Adrenal gland (tissue), 12 donors: ENCODE results near the gene ACVR1C. TPM values are rescaled to one million over a fixed set of nuclear protein-coding genes. Genes with fewer than 3 reads are reported as not detected.
A peak's percentile ranks its signal among the peaks of the same experiment; 100 is the strongest.

Source experiments
- DNase-seq, 7 donors: peaks; one replicate each; pipeline ENCODE4 v3.0.0-alpha.2; 2019 to 2020
- H3K27ac ChIP-seq, 5 donors: fragments of 200-600 bp; sonication (generic) in 4 of 5; 1 replicate in 3 of 5; 2 replicates in 2 of 5; pipeline versions ENCODE4 v1.5.1 to v1.8.0; 2016 to 2020; ENCODE audit warnings: mild to moderate bottlenecking in 1 of 5
- H3K27me3 ChIP-seq: fragments of 200-600 bp; 2 replicates; pipeline ENCODE4 v1.8.0; 2021
- H3K36me3 ChIP-seq, 2 donors: fragments of 200-600 bp; replicated peaks in 1 of 2; 1 replicate in 1 of 2; 2 replicates in 1 of 2; pipeline versions ENCODE4 v1.5.1 to v1.8.0; 2018 to 2022
- H3K4me1 ChIP-seq, 2 donors: fragments of 200-600 bp; replicated peaks in 1 of 2; 1 replicate in 1 of 2; 2 replicates in 1 of 2; pipeline versions ENCODE4 v1.5.1 to v1.8.0; 2018 to 2021
- H3K4me3 ChIP-seq, 4 donors: fragments of 200-600 bp; sonication (generic) in 3 of 4; one replicate each; pipeline ENCODE4 v1.5.1; 2016 to 2018
- H3K9me3 ChIP-seq, 3 donors: fragments of 200-600 bp; sonication (generic) in 1 of 3; replicated peaks in 1 of 3; 1 replicate in 2 of 3; 2 replicates in 1 of 3; pipeline versions ENCODE4 v1.5.1 to v1.8.0; 2016 to 2021
- POLR2A ChIP-seq, 2 donors: fragments of 450-650 bp; IDR thresholded peaks; one replicate each; pipeline ENCODE4 v1.6.1; 2017; ENCODE audit warnings: antibody characterized with exemption in 2 of 2, mild to moderate bottlenecking in 2 of 2, moderate library complexity in 1 of 2
- WGBS, 4 donors: extraction: QIAGEN DNeasy Blood & Tissue Kit in 2 of 4; methylation state at CpG; one replicate each; pipeline versions ENCODE4 v1.1.5 to v1.1.7; 2013 to 2017; 5-methylcytosine and 5-hydroxymethylcytosine counted together
- intact Hi-C, 2 donors: fragments of 100-400 bp; cut with DNase I; formaldehyde crosslinking; loops; one replicate each; pipeline versions ENCODE4 v1.14.1 to v1.15.0; 2022 to 2023
- polyA plus RNA-seq, 3 donors: library from polyadenylated mRNA; stranded (reverse); fragments of 200-250 nt in 2 of 3; fragments of 350-450 nt in 1 of 3; fragmentation: Illumina TruSeq in 1 of 3; extraction: RNeasy Lipid Tissue Mini Kit (QIAGEN cat#74804) in 1 of 3; gene quantifications; one replicate each; pipeline ENCODE4 v1.2.3, GENCODE V29; 2013 to 2014
- total RNA-seq, 9 donors: library from RNA; depleted of rRNA in 4 of 9; stranded (reverse); fragments of >200 nt in 4 of 9; fragments of 120-200 nt in 1 of 9; fragmentation: NEBNext Ultra II Directional in 1 of 9; extraction: Animal tissue kit (Norgen Biotek cat#: 25700) in 1 of 9; gene quantifications; one replicate each; pipeline versions ENCODE4 v1.1.0 to v1.2.4, GENCODE V29; 2013 to 2023
- TF ChIP-seq, protein P1 (sequence below), 6 experiments: fragments of 450-650 bp in 4 of 6; fragments of 200-600 bp in 2 of 6; sonication (generic) in 1 of 6; IDR thresholded peaks; 1 replicate in 5 of 6; 2 replicates in 1 of 6; pipeline versions ENCODE4 v1.5.1 to v1.8.0; 2016 to 2021; ENCODE audit warnings: antibody characterized with exemption in 6 of 6, mild to moderate bottlenecking in 2 of 6, moderate library complexity in 1 of 6
- donor health status: healthy with polysubstance abuse.
- donor health status: Bipolar disorder and iron deficiency.
- donor health status: DM: yes; HTN: yes; CAD: no.
- donor health status: DM: no; HTN: no; CAD: no.
- donor health status: DM: no; HTN: no; CAD: no.
- donor health status: DM: yes; HTN: yes; CAD: no.

The ACVR1C gene
- total and polyA plus RNA-seq, 12 donors, result 0.18 to 4.8 (median 1.0) TPM; not detected in 2

DNA sequence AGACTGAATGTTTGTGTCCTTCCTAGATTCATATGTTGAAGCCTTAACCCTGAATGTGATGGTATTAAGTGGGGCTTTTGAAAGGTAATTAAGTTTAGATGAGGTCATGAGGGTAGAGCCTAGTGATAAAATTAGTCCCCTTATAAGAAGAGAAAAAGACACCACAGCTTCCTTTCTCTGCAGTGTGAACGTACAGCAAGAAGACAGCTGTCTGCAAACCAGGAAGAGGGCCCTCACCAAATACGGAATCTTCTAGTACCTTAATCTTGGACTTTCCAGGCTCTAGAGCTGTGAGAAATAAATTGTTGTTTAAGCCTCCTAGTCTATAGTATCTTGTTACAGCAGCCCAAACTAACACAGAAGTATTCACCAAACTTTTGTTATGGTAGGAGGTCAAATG lies 127.6 kb downstream of the ACVR1C start:
- intact Hi-C loops, result no loop called here
- Histone ChIP-seq H3K4me3 (no peak overlapping the region), H3K9me3 (no peaks in the 10 kb centered on the region), H3K4me1 (no peaks in the 10 kb centered on the region), H3K27me3 (no peaks in the 10 kb centered on the region), H3K27ac (no peak overlapping the region), H3K36me3 (no peaks in the 10 kb centered on the region)
- DNase-seq, result no peak
- TF ChIP-seq, protein P1, sequence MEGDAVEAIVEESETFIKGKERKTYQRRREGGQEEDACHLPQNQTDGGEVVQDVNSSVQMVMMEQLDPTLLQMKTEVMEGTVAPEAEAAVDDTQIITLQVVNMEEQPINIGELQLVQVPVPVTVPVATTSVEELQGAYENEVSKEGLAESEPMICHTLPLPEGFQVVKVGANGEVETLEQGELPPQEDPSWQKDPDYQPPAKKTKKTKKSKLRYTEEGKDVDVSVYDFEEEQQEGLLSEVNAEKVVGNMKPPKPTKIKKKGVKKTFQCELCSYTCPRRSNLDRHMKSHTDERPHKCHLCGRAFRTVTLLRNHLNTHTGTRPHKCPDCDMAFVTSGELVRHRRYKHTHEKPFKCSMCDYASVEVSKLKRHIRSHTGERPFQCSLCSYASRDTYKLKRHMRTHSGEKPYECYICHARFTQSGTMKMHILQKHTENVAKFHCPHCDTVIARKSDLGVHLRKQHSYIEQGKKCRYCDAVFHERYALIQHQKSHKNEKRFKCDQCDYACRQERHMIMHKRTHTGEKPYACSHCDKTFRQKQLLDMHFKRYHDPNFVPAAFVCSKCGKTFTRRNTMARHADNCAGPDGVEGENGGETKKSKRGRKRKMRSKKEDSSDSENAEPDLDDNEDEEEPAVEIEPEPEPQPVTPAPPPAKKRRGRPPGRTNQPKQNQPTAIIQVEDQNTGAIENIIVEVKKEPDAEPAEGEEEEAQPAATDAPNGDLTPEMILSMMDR (IDR thresholded peaks at IDR 0.05), result no peak
- no peak for TF ChIP-seq POLR2A (IDR thresholded peaks at IDR 0.05)
- WGBS, 4 donors, result 46 to 66% (median 64%) methylated on average over 2 of the region's 2 CpGs

- Histone ChIP-seq H3K36me3 (no peaks in the 10 kb centered on the region), H3K27ac (no peak overlapping the region), H3K27me3 (no peaks in the 10 kb centered on the region), H3K4me1 (no peaks in the 10 kb centered on the region), H3K4me3 (no peak overlapping the region), H3K9me3 (no peaks in the 10 kb centered on the region)
- WGBS, 4 donors, result 56 to 67% (median 60%) methylated on average over 1 of the region's 1 CpG
- TF ChIP-seq, protein P1 (IDR thresholded peaks at IDR 0.05), result no peak
- no peak for TF ChIP-seq POLR2A (IDR thresholded peaks at IDR 0.05)
- no peak for DNase-seq
- intact Hi-C loops, result no loop called here
These were observed 128.3 kb downstream of the ACVR1C start for GRCh38 chr2:157500334-157500733.

DNA sequence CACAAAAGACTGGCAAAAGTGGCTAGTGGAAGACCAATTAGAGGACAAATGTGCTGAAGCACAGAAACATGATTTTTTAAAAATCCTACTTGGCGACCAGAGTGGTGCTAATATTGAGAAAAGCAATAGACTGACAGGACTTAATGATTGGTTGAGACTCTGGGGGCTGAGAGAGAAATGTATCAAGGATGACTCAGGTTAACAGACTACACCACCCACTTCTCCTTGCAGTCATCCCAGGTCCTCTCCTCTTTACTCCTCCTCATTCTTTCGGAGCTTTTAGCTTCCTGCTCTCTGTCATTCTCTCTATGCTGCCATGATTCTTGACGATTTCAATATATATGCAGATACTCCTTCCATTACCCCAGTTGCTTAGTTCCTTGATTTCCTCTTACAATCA lies 130.2 kb downstream of the ACVR1C start:
- H3K4me1 ChIP-seq, result no peaks in the 10 kb centered on the region
- no peak overlapping the region for H3K27ac ChIP-seq
- 74 to 84% (median 81%) methylated on average over 3 of the region's 3 CpGs for WGBS, 4 donors
- intact Hi-C loops, result loop anchor here in 1 of 2 donors (10.0 kb wide), 1 partner anchor 276 kb away; no protein-coding TSS in a partner anchor
- no peak for DNase-seq
- no peaks in the 10 kb centered on the region for H3K9me3 ChIP-seq
- no peaks in the 10 kb centered on the region for H3K36me3 ChIP-seq
- no peaks in the 10 kb centered on the region for H3K27me3 ChIP-seq
- H3K4me3 ChIP-seq, result no peak overlapping the region
- no peak for TF ChIP-seq POLR2A (IDR thresholded peaks at IDR 0.05)
- TF ChIP-seq, protein P1 (IDR thresholded peaks at IDR 0.05), result no peak

DNA sequence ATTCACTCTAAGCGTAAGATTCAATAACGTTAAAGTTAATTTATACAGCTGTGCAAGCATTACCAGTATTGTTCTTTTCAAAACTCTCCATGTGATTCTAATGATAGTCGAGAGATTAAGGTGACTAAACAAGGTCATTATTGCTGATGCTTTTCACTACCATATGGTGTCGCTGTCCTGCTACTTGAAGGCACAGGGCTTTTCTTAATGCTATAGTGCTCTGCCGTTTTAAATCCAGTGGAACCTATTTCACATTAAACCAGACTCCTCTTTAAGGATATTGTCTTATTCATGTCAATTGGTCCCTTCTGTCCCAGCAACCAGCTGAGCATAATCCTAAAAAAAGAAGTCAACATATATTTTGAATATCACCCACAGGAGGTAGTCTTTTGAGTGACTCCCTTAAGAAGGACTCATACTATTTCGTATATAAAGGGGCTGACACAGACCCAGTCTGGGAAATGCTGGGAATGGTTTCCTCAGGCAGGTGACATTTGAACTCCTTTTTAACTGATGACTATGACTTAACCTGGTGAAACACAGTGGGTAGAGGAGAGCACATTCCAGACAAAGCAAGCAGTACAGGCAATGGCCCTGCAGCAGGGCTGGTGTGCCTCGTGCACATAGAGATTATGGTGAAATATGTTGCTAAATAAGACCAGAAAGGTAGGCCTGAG lies 130.9 kb downstream of the ACVR1C start:
- no peak for DNase-seq

More for the DNA sequence above, 130.9 kb downstream of the ACVR1C start:
- H3K27me3 ChIP-seq, result no peaks in the 10 kb centered on the region
- no peaks in the 10 kb centered on the region for H3K36me3 ChIP-seq
- WGBS, 4 donors, result 20 to 23% (median 21%) methylated on average over 7 of the region's 7 CpGs
- no peaks in the 10 kb centered on the region for H3K9me3 ChIP-seq
- intact Hi-C loops, result loop anchor here in 1 of 2 donors (10.0 kb wide), 1 partner anchor 277 kb away; no protein-coding TSS in a partner anchor
- H3K4me1 ChIP-seq, result no peaks in the 10 kb centered on the region
- no peak overlapping the region for H3K27ac ChIP-seq
- TF ChIP-seq POLR2A (IDR thresholded peaks at IDR 0.05), result no peak
- TF ChIP-seq, protein P1 (IDR thresholded peaks at IDR 0.05), result peak; percentile 54 to 68 (median 62)
- no peak overlapping the region for H3K4me3 ChIP-seq
